OCI-LY1 (cell line): ENCODE data around the gene MACROD1.

ENCODE experiments used
- H2AFZ ChIP-seq: fragments of 200-600 bp; sonication (generic), shearing (Covaris generic); 2 replicates; pipeline ENCODE4 v1.6.0; 2014; ENCODE audit warnings: antibody characterized with exemption, mild to moderate bottlenecking, low read length
- H3F3A ChIP-seq: fragments of 200-600 bp; sonication (generic), shearing (Covaris generic); 2 replicates; pipeline ENCODE4 v1.6.0; 2014; ENCODE audit warnings: mild to moderate bottlenecking, antibody characterized with exemption, low read length, moderate library complexity; ENCODE audit not compliant: insufficient read depth
- H3K27ac ChIP-seq: fragments of 200-600 bp; sonication (generic); 2 replicates; pipeline ENCODE4 v1.5.1; 2014; ENCODE audit warnings: low read length, mixed run types, mild to moderate bottlenecking, low read depth; ENCODE audit not compliant: poor library complexity, severe bottlenecking
- H3K27me3 ChIP-seq: fragments of 200-600 bp; sonication (generic); 2 replicates; pipeline ENCODE4 v1.6.0; 2014; ENCODE audit warnings: antibody characterized with exemption, mild to moderate bottlenecking, low read length, moderate library complexity; ENCODE audit not compliant: insufficient read depth
- H3K36me3 ChIP-seq: fragments of 200-600 bp; sonication (generic); 2 replicates; pipeline ENCODE4 v1.6.1; 2014; ENCODE audit warnings: mild to moderate bottlenecking, antibody characterized with exemption, low read length, moderate library complexity, mixed read lengths; ENCODE audit not compliant: insufficient read depth
- H3K4me1 ChIP-seq: fragments of 200-600 bp; sonication (generic); 2 replicates; pipeline ENCODE4 v1.5.1; 2014; ENCODE audit warnings: mild to moderate bottlenecking, low read length, moderate library complexity; ENCODE audit not compliant: insufficient read depth, severe bottlenecking
- H3K4me2 ChIP-seq: fragments of 200-600 bp; sonication (generic), shearing (Covaris generic); 2 replicates; pipeline ENCODE4 v1.6.1; 2014; ENCODE audit warnings: low read length
- H3K4me3 ChIP-seq: fragments of 200-600 bp; sonication (generic); 2 replicates; pipeline ENCODE4 v1.5.1; 2014; ENCODE audit warnings: low read length, low read depth, mild to moderate bottlenecking, mixed read lengths; ENCODE audit not compliant: poor library complexity, severe bottlenecking
- H3K79me2 ChIP-seq: fragments of 200-600 bp; shearing (Covaris generic); 2 replicates; pipeline ENCODE4 v1.6.1; 2016; ENCODE audit warnings: mixed run types, low read length, mixed read lengths; ENCODE audit not compliant: insufficient read depth
- H3K9ac ChIP-seq: fragments of 200-600 bp; sonication (generic), shearing (Covaris generic); 2 replicates; pipeline ENCODE4 v1.6.1; 2014; ENCODE audit warnings: mild to moderate bottlenecking, low read length, mixed read lengths
- H3K9me2 ChIP-seq: fragments of 200-600 bp; sonication (generic), shearing (Covaris generic); 2 replicates; pipeline ENCODE4 v1.6.1; 2014; ENCODE audit warnings: low read depth, mild to moderate bottlenecking, low read length, mixed read lengths
- H3K9me3 ChIP-seq: fragments of 200-600 bp; shearing (Covaris generic); 2 replicates; pipeline ENCODE4 v1.6.1; 2014; ENCODE audit warnings: low read length, mixed read lengths
- H4K20me1 ChIP-seq: fragments of 200-600 bp; sonication (generic), shearing (Covaris generic); 2 replicates; pipeline ENCODE4 v1.6.0; 2016; ENCODE audit warnings: mild to moderate bottlenecking, low read length; ENCODE audit not compliant: insufficient read depth
- EZH2 ChIP-seq: fragments of 200-600 bp; sonication (generic), shearing (Covaris generic); IDR thresholded peaks from 2 replicates; pipeline ENCODE4 v1.8.0; 2017; ENCODE audit warnings: borderline replicate concordance, mixed run types, mild to moderate bottlenecking, antibody characterized with exemption, low read length, moderate library complexity, mixed read lengths
- TF ChIP-seq, protein P1 (sequence below): fragments of 200-600 bp; sonication (generic), shearing (Covaris generic); IDR thresholded peaks from 2 replicates; pipeline ENCODE4 v1.5.1; 2017; ENCODE audit warnings: mild to moderate bottlenecking, antibody characterized with exemption, low read length, moderate library complexity, mixed read lengths

Gene MACROD1

GRCh38 chr11:64060263-64060860 lies 105.6 kb downstream of the MACROD1 start:
- TF ChIP-seq, protein P1, sequence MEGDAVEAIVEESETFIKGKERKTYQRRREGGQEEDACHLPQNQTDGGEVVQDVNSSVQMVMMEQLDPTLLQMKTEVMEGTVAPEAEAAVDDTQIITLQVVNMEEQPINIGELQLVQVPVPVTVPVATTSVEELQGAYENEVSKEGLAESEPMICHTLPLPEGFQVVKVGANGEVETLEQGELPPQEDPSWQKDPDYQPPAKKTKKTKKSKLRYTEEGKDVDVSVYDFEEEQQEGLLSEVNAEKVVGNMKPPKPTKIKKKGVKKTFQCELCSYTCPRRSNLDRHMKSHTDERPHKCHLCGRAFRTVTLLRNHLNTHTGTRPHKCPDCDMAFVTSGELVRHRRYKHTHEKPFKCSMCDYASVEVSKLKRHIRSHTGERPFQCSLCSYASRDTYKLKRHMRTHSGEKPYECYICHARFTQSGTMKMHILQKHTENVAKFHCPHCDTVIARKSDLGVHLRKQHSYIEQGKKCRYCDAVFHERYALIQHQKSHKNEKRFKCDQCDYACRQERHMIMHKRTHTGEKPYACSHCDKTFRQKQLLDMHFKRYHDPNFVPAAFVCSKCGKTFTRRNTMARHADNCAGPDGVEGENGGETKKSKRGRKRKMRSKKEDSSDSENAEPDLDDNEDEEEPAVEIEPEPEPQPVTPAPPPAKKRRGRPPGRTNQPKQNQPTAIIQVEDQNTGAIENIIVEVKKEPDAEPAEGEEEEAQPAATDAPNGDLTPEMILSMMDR = no peak
- no peak for TF ChIP-seq EZH2
- no peaks in the 10 kb centered on the region for H3K9me3 ChIP-seq
- H3K9ac ChIP-seq = peak overlapping the region; percentile 57; the same call in 1 of the 2 replicates
- peak overlapping the region; percentile 97 for H3K4me2 ChIP-seq
- no peaks in the 10 kb centered on the region for H3K9me2 ChIP-seq
- no peak overlapping the region for H2AFZ ChIP-seq
- no peaks in the 10 kb centered on the region for H4K20me1 ChIP-seq
- H3K27ac ChIP-seq = no peak overlapping the region
- H3K4me1 ChIP-seq = peaks cover 14% of the 10 kb centered on the region
- peak overlapping the region; percentile 60 for H3K4me3 ChIP-seq
- no peaks in the 10 kb centered on the region for H3K79me2 ChIP-seq
- no peaks in the 10 kb centered on the region for H3K36me3 ChIP-seq
- H3F3A ChIP-seq = no peaks in the 10 kb centered on the region
- H3K27me3 ChIP-seq = 0 out of 2 replicates have a peak, but pooled peaks cover 10% of the 10 kb centered on the region

GRCh38 chr11:64059339-64060140 lies 106.4 kb downstream of the MACROD1 start:
- no peaks in the 10 kb centered on the region for H3K79me2 ChIP-seq
- no peaks in the 10 kb centered on the region for H4K20me1 ChIP-seq
- H3K4me3 ChIP-seq = no peak overlapping the region
- H3K36me3 ChIP-seq = no peaks in the 10 kb centered on the region
- H3K27me3 ChIP-seq = 0 out of 2 replicates have a peak, but pooled peaks cover 10% of the 10 kb centered on the region
- no peaks in the 10 kb centered on the region for H3F3A ChIP-seq
- no peaks in the 10 kb centered on the region for H3K9me2 ChIP-seq
- TF ChIP-seq EZH2 = no peak
- TF ChIP-seq, protein P1 = no peak
- no peak overlapping the region for H2AFZ ChIP-seq
- H3K4me1 ChIP-seq = peaks cover 14% of the 10 kb centered on the region
- no peak overlapping the region for H3K4me2 ChIP-seq
- H3K9ac ChIP-seq = no peak overlapping the region
- no peak overlapping the region for H3K27ac ChIP-seq
- H3K9me3 ChIP-seq = no peaks in the 10 kb centered on the region

- H3K27me3 ChIP-seq = 0 out of 2 replicates have a peak, but pooled peaks cover 7% of the 10 kb centered on the region
Observed at GRCh38 chr11:64058494-64058893, 107.4 kb downstream of the MACROD1 start.

More at GRCh38 chr11:64058494-64058893, 107.4 kb downstream of the MACROD1 start:
- Histone ChIP-seq H3K4me3 (no peak overlapping the region), H3K4me2 (no peak overlapping the region), H3K27ac (no peak overlapping the region), H3K9ac (no peak overlapping the region), H2AFZ (no peak overlapping the region), H3K9me3 (no peaks in the 10 kb centered on the region), H3F3A (no peaks in the 10 kb centered on the region), H3K4me1 (peaks cover 14% of the 10 kb centered on the region), H4K20me1 (no peaks in the 10 kb centered on the region), H3K9me2 (no peaks in the 10 kb centered on the region), H3K79me2 (no peaks in the 10 kb centered on the region), H3K36me3 (no peaks in the 10 kb centered on the region)
- TF ChIP-seq, protein P1 = no peak
- no peak for TF ChIP-seq EZH2
